SH-SY5Y (cell line): ENCODE measurements around the gene TGFBR1.

ENCODE experiments used
- GATA2 ChIP-seq: IDR thresholded peaks from 2 replicates; pipeline ENCODE4 v1.6.1; 2011; ENCODE audit warnings: mild to moderate bottlenecking, low read depth, low read length
- GATA3 ChIP-seq: IDR thresholded peaks from 2 replicates; pipeline ENCODE4 v1.6.1; 2011; ENCODE audit warnings: low read depth, mild to moderate bottlenecking, low read length, moderate library complexity

DNA sequence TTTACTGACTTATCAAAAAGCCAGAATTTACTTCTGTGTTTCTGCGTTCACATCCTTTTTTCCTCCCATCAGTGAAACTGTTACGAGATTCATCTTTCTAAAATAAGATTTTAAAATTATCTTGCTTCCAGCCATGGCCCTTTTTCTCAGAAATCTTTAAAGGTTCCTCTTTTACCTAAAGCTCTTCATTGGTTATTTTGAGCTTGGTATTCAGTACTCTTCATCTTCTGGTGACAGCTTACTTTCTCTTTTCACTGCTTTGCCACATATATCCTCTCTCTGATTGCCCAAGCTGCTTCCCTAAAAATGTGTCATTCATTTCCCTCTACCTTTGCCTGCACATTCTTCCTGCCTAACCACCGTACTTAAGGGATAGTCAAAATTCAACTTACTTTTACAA, 32.3 kb downstream of the TGFBR1 start:
- no peak for TF ChIP-seq GATA2
- TF ChIP-seq GATA3, result no peak
